HepG2 (cell line): Measurements from ENCODE around the gene CPED1. TPM values are rescaled to one million over a fixed set of nuclear protein-coding genes. Genes with fewer than 3 reads are reported as not detected.

ENCODE experiments used
- ATAC-seq: fragments of 200-7000 bp; cut with Tn5 transposase; 3 replicates; pipeline ENCODE4 v1.9.1; 2020; ENCODE audit warnings: mild to moderate bottlenecking, moderate library complexity
- BruUV-seq: library from RNA; stranded (reverse); fragments of 400-500 nt; replicated peaks from 2 replicates; lab custom pipeline; 2021; lab: Mats Ljungman, UMichigan
- CTCF ChIA-PET: fragments of 300-600 bp; formaldehyde crosslinking; extraction: SDS; loops from one replicate; lab custom pipeline; 2021; ENCODE audit warnings: low total read pairs, inconsistent platforms, low intra/inter-chr PET ratio; lab: Yijun Ruan, JAX
- POLR2A ChIA-PET: fragments of 350-600 bp; sonication (Branson Sonifier 250); formaldehyde crosslinking; loops from one replicate; lab custom pipeline; 2020; ENCODE audit warnings: antibody characterized with exemption, inconsistent platforms; lab: Yijun Ruan, JAX
- DNase-seq: peaks from one replicate; pipeline ENCODE4 v3.0.0-alpha.2; 2015; ENCODE audit warnings: low spot score
- FAIRE-seq: peaks from 3 replicates; lab custom pipeline; 2011; peaks lifted over from hg19 to GRCh38; lab: Jason Lieb, UNC
- H2AFZ ChIP-seq: one replicate; pipeline ENCODE4 v1.6.1; 2011; ENCODE audit warnings: low read length, inconsistent platforms
- H3K27ac ChIP-seq: fragments of 300-600 bp; 3 replicates; pipeline ENCODE4 v1.8.0; 2011; ENCODE audit warnings: mixed run types, mild to moderate bottlenecking, mixed read lengths, low read length, inconsistent platforms; ENCODE audit not compliant: insufficient read depth; ENCODE audit errors: extremely low read length
- H3K27me3 ChIP-seq, 2 experiments: fragments of 200-600 bp in 1 of 2; 2 replicates in 1 of 2; 3 replicates in 1 of 2; pipeline versions ENCODE4 v1.6.0 to v1.8.0; 2011; ENCODE audit warnings: low read length in 2 of 2, mild to moderate bottlenecking in 2 of 2, moderate library complexity in 2 of 2, inconsistent platforms in 1 of 2; ENCODE audit not compliant: insufficient read depth in 2 of 2, control insufficient read depth in 1 of 2
- H3K36me3 ChIP-seq, 2 experiments: fragments of 200-600 bp in 1 of 2; replicated peaks in 1 of 2; 2 replicates in 1 of 2; 3 replicates in 1 of 2; pipeline versions ENCODE4 v1.5.1 to v1.8.0; 2011; ENCODE audit warnings: low read length in 2 of 2, inconsistent platforms in 1 of 2; ENCODE audit not compliant: insufficient read depth in 2 of 2, control insufficient read depth in 1 of 2
- H3K4me1 ChIP-seq: 2 replicates; pipeline ENCODE4 v1.5.1; 2012; ENCODE audit warnings: low read length, inconsistent platforms; ENCODE audit not compliant: insufficient read depth
- H3K4me2 ChIP-seq: 2 replicates; pipeline ENCODE4 v1.6.0; 2011; ENCODE audit warnings: low read depth, low read length, inconsistent platforms
- H3K4me3 ChIP-seq, 3 experiments: fragments of 200-600 bp in 1 of 3; sonication (generic), shearing (Covaris generic) in 1 of 3; replicated peaks in 1 of 3; 2 replicates each; pipeline ENCODE4 v1.5.1; 2011 to 2016; ENCODE audit warnings: low read length in 3 of 3, inconsistent platforms in 2 of 3, low read depth in 2 of 3, mild to moderate bottlenecking in 2 of 3, control low read depth in 1 of 3, mixed read lengths in 1 of 3; ENCODE audit not compliant: insufficient read depth in 1 of 3
- H3K79me2 ChIP-seq: one replicate; pipeline ENCODE4 v1.6.1; 2011; ENCODE audit warnings: low read length, inconsistent platforms; ENCODE audit not compliant: insufficient read depth
- H3K9ac ChIP-seq: 2 replicates; pipeline ENCODE4 v1.6.0; 2011; ENCODE audit warnings: mild to moderate bottlenecking, low read depth, low read length, inconsistent platforms; ENCODE audit not compliant: insufficient read depth
- H3K9me3 ChIP-seq: 2 replicates; pipeline ENCODE4 v1.5.1; 2012; ENCODE audit warnings: mild to moderate bottlenecking, low read length
- H4K20me1 ChIP-seq: 2 replicates; pipeline ENCODE4 v1.6.0; 2011; ENCODE audit warnings: inconsistent platforms, mild to moderate bottlenecking, low read length, moderate library complexity; ENCODE audit not compliant: insufficient read depth
- RARG ChIP-seq: sonication (generic); formaldehyde crosslinking; IDR thresholded peaks from 2 replicates; pipeline ENCODE4 v1.4.0; 2020; ENCODE audit warnings: low read depth, mild to moderate bottlenecking, missing genetic modification reagents
- WIZ ChIP-seq: sonication (generic); formaldehyde crosslinking; IDR thresholded peaks from 2 replicates; pipeline ENCODE4 v1.5.1; 2020; ENCODE audit warnings: mild to moderate bottlenecking, missing genetic modification reagents
- ZNF775 ChIP-seq: sonication (generic); formaldehyde crosslinking; IDR thresholded peaks from 2 replicates; pipeline ENCODE4 v1.4.0; 2020; ENCODE audit warnings: missing genetic modification reagents, mild to moderate bottlenecking, moderate library complexity, borderline replicate concordance
- ZNF781 ChIP-seq: sonication (generic); formaldehyde crosslinking; IDR thresholded peaks from 2 replicates; pipeline ENCODE4 v1.5.1; 2020; ENCODE audit warnings: borderline replicate concordance, mild to moderate bottlenecking, missing genetic modification reagents; ENCODE audit errors: not compliant biosample characterization
- WGBS: methylation state at CpG from one replicate; pipeline ENCODE4 v1.1.6; 2017; ENCODE audit warnings: low lambda C conversion rate; 5-methylcytosine and 5-hydroxymethylcytosine counted together
- in situ Hi-C: cut with HindIII; loops from 2 replicates; pipeline ENCODE4 v1.10.0; 2017; ENCODE audit warnings: low pct_unique_long_range_greater_than_20kb; ENCODE audit not compliant: extremely low pct_ligation_motif_present
- intact Hi-C: fragments of 100-400 bp; cut with micrococcal nuclease; formaldehyde crosslinking; loops from one replicate; pipeline ENCODE4 v1.10.0; 2022; ENCODE audit not compliant: unreplicated experiment
- polyA plus RNA-seq, 8 experiments: library from polyadenylated mRNA; depleted of rRNA in 3 of 8; stranded (reverse) in 7 of 8; unstranded in 1 of 8; fragments of >200 nt; fragmentation: Illumina TruSeq in 4 of 8; extraction: Trizol in 4 of 8; gene quantifications; 2 replicates each; pipeline versions ENCODE4 v1.2.1 to v1.2.3, GENCODE V29; 2011 to 2016; ENCODE audit warnings: low read depth in 4 of 8, missing spikeins in 1 of 8, mixed read lengths in 1 of 8; ENCODE audit not compliant: insufficient read depth in 1 of 8
- total RNA-seq, 5 experiments: library from RNA; depleted of rRNA; stranded (reverse); fragments of >200 nt; fragmentation: Illumina TruSeq; extraction: Trizol; gene quantifications; 2 replicates each; pipeline ENCODE4 v1.2.3, GENCODE V29; 2016; ENCODE audit warnings: low read depth in 1 of 5
- TF ChIP-seq, protein P1 (sequence below): sonication (generic); formaldehyde crosslinking; IDR thresholded peaks from 2 replicates; pipeline ENCODE4 v1.9.0; 2021; ENCODE audit warnings: missing genetic modification reagents, borderline replicate concordance
- TF ChIP-seq, protein P2 (sequence below): IDR thresholded peaks from 2 replicates; pipeline ENCODE4 v1.6.1; 2016; ENCODE audit warnings: missing compliant biosample characterization, missing genetic modification reagents, borderline replicate concordance
- TF ChIP-seq, protein P3 (sequence below): sonication (generic); formaldehyde crosslinking; IDR thresholded peaks from 2 replicates; pipeline ENCODE4 v1.8.1; 2023; ENCODE audit warnings: mild to moderate bottlenecking, missing genetic modification reagents, borderline replicate concordance
- TF ChIP-seq, protein P4 (sequence below): sonication (generic); formaldehyde crosslinking; IDR thresholded peaks from 2 replicates; pipeline ENCODE4 v1.4.0; 2020; ENCODE audit warnings: missing genetic modification reagents, low read depth, mild to moderate bottlenecking, borderline replicate concordance

Gene CPED1
- total and polyA plus RNA-seq, 2 of the 13 experiments (the other 11 are each of a cell fraction or from before 2014, with no cell fraction given) = 11.5 to 27.0 TPM

DNA sequence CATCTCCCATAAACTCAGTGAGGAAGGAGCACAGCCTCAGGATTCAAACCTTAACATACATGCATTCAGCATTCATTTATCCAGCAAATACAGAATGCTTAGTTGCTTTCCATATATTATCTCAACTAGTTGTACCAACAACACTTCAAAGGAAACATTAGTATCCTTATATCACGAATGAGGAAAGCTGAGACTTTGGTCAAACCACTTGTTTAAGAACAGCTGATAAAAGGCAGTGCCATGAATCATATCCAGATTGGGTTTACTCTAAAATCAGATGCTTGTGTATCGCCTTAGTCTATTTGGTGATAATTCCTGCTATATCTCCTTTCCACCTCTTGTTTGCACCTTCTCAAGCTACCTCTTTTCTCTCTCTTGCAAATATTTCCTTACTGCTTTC is 1.9 kb upstream of the CPED1 start (continued):
- TF ChIP-seq, protein P1, sequence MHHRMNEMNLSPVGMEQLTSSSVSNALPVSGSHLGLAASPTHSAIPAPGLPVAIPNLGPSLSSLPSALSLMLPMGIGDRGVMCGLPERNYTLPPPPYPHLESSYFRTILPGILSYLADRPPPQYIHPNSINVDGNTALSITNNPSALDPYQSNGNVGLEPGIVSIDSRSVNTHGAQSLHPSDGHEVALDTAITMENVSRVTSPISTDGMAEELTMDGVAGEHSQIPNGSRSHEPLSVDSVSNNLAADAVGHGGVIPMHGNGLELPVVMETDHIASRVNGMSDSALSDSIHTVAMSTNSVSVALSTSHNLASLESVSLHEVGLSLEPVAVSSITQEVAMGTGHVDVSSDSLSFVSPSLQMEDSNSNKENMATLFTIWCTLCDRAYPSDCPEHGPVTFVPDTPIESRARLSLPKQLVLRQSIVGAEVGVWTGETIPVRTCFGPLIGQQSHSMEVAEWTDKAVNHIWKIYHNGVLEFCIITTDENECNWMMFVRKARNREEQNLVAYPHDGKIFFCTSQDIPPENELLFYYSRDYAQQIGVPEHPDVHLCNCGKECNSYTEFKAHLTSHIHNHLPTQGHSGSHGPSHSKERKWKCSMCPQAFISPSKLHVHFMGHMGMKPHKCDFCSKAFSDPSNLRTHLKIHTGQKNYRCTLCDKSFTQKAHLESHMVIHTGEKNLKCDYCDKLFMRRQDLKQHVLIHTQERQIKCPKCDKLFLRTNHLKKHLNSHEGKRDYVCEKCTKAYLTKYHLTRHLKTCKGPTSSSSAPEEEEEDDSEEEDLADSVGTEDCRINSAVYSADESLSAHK = no peak
- TF ChIP-seq WIZ (CRISPR knock-in tag) = no peak
- TF ChIP-seq, all 625 proteins: peak for 0

DNA sequence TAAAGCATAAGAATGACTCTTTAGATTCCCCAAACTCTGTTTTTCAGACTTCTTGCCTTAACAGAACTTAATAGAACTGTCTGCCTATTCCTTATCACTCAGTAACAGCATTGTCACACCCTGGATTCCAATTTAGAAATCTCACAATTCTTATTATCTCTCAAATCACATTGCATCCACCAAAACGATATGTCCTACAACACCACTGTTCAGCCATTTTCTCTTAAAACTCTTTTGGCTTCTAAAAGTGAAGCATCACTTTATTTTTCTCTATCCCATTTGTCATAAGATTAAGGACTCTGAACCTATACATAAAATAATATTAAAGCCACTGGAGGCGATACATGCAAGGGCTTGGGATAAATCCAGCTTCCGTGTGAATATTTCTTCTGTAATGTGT is 1.2 kb upstream of the CPED1 start:
- WGBS = 1% methylated on average over 3 of the region's 3 CpGs
- Histone ChIP-seq H3K9me3 (no peaks in the 10 kb centered on the region), H3K4me2 (no peak overlapping the region), H4K20me1 (no peaks in the 10 kb centered on the region), H3K4me3 (no peak overlapping the region), H3K27ac (no peak overlapping the region), H3K36me3 (no peaks in the 10 kb centered on the region), H3K79me2 (no peaks in the 10 kb centered on the region), H2AFZ (no peak overlapping the region), H3K9ac (no peak overlapping the region), H3K4me1 (peaks cover 21% of the 10 kb centered on the region), H3K27me3 (peaks cover 0 to 14% of the 10 kb centered on the region in 2 experiments; a peak in 3 of 5 replicates)
- TF ChIP-seq, protein P2, sequence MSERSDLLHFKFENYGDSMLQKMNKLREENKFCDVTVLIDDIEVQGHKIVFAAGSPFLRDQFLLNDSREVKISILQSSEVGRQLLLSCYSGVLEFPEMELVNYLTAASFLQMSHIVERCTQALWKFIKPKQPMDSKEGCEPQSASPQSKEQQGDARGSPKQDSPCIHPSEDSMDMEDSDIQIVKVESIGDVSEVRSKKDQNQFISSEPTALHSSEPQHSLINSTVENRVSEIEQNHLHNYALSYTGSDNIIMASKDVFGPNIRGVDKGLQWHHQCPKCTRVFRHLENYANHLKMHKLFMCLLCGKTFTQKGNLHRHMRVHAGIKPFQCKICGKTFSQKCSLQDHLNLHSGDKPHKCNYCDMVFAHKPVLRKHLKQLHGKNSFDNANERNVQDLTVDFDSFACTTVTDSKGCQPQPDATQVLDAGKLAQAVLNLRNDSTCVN (CRISPR knock-in tag) = no peak
- TF ChIP-seq, protein P3, sequence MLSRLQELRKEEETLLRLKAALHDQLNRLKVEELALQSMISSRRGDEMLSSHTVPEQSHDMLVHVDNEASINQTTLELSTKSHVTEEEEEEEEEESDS (CRISPR knock-in tag) = no peak
- no peak for TF ChIP-seq ZNF775
- no peak for TF ChIP-seq RARG (CRISPR knock-in tag)
- TF ChIP-seq, protein P4, sequence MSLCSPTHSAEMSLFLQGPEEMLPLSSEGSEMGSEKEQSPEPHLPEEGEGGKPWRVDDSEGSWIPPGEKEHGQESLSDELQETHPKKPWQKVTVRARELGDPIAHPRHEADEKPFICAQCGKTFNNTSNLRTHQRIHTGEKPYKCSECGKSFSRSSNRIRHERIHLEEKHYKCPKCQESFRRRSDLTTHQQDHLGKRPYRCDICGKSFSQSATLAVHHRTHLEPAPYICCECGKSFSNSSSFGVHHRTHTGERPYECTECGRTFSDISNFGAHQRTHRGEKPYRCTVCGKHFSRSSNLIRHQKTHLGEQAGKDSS (CRISPR knock-in tag) = no peak
- TF ChIP-seq ZNF781 (CRISPR knock-in tag) = no peak
- BruUV-seq = no TSS peak
- ATAC-seq (no peak), FAIRE-seq (no peak), DNase-seq (no peak)
- POLR2A ChIA-PET = interaction anchor here (1.4 kb wide), 1 partner anchor 92 kb away, joined by 3 read pairs; no protein-coding TSS in a partner anchor
- CTCF ChIA-PET = interaction anchor here (1.1 to 2.9 kb wide), 3 partner anchors 94 to 120 kb away, joined by 3 to 40 read pairs (median 19); no protein-coding TSS in a partner anchor
- intact Hi-C loops = loop anchor here (2.0 kb wide), 1 partner anchor 560 kb away; no protein-coding TSS in a partner anchor
- in situ Hi-C loops = loop anchor here (5.0 kb wide), 1 partner anchor 95 kb away; no protein-coding TSS in a partner anchor
